CD4-positive, alpha-beta T cell treated with Interferon gamma for 1 hour (primary cell): ENCODE data around the gene HNRNPH2.

Source experiments
- DNase-seq: peaks from one replicate; pipeline ENCODE4 v3.0.0-alpha.2; 2020

HNRNPH2 gene

GRCh38 chrX:101397779-101398178, 10.2 kb upstream of the HNRNPH2 start:
- DNase-seq = no peak

DNA sequence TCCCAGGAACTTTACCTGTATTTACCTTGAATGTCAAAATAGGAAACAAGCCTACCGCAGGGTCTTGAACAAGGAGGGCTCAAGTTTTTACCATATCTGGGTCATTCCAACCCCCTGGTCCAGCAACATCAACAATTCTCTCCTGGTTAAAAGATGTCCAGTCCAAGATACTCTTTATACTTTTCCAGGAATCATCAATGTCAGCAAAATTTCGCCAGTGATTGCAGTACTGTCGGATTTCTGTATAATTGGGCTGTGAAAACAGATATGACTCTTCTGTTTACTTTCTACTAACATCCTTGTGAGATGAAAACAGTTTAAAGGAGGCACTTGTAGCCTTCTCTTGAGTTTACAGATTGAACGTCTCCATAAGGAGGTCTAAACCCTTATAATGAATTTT, 9.3 kb upstream of the HNRNPH2 start:
- DNase-seq = no peak

DNA sequence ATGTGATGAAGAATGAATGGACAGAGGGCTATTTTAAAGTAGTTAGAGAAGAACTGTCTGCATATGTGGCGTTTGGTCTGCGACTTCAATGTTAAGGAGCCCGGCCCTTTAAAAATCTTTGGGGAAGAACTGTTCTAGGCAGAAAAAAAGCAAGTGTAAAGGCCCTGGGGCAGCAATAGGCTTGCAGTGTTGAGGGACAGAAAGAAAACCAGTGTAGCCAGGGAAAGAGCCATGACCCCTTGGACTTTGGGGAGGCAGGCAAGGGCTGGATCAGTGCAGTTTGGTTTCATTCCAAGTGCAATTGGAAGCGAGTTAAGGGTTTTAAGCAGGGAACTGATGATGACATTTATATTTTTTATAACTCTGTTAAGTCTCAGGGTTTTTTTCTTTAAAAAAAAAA, 8.2 kb upstream of the HNRNPH2 start:
- no peak for DNase-seq

DNA sequence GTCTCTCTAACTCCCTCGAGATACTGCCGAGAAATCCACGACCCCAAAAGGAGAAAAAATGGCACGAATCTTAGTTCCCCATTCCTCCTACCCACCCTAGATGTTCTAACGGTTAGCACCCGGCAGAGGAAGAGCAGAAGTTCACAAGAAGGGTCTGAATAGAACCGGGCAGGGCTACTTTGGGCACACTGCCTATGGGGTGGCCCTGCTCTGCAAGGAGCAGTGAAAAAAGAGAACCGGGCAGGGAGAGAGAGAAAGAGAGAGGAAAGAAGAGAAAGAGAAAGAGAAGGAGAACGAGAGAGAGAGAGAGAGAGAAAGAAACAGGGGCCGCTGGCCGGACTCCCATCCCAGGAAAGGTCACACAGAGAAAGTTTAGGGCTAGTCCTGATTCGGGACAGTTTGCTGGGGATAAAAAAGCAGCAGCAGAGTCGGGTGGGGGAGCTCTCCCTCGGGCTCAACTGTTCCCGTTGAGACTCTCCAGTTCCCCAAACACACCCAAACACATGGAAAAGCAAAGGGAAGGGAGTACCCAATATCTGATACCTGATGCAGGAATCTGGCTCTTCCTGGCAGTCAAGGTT, 765 bp upstream of the HNRNPH2 start:
- no peak for DNase-seq

DNA sequence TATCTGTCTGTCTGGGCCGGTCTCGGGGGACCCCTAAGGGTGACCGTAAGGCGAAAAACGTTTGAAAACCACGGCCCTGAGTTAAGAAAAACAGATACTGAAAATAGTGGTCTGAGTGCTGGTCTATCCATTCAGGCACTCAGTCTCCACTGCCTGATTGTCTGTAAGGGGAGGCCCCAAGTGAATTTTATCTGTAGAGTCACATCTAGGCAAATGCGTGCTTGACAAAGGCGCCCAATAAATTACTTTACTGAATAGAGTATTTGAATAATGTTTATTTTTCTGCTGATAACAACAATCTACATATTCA, 465 bp downstream of the HNRNPH2 start:
- DNase-seq = no peak

- DNase-seq = no peak
Measured at GRCh38 chrX:101409043-101409442, 1.0 kb downstream of the HNRNPH2 start.

- DNase-seq = peak; percentile 19
Measured at GRCh38 chrX:101410461-101410860, 2.4 kb downstream of the HNRNPH2 start.

DNA sequence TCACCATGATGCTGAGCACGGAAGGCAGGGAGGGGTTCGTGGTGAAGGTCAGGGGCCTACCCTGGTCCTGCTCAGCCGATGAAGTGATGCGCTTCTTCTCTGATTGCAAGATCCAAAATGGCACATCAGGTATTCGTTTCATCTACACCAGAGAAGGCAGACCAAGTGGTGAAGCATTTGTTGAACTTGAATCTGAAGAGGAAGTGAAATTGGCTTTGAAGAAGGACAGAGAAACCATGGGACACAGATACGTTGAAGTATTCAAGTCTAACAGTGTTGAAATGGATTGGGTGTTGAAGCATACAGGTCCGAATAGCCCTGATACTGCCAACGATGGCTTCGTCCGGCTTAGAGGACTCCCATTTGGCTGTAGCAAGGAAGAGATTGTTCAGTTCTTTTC, 4.0 kb downstream of the HNRNPH2 start:
- DNase-seq = no peak

DNA sequence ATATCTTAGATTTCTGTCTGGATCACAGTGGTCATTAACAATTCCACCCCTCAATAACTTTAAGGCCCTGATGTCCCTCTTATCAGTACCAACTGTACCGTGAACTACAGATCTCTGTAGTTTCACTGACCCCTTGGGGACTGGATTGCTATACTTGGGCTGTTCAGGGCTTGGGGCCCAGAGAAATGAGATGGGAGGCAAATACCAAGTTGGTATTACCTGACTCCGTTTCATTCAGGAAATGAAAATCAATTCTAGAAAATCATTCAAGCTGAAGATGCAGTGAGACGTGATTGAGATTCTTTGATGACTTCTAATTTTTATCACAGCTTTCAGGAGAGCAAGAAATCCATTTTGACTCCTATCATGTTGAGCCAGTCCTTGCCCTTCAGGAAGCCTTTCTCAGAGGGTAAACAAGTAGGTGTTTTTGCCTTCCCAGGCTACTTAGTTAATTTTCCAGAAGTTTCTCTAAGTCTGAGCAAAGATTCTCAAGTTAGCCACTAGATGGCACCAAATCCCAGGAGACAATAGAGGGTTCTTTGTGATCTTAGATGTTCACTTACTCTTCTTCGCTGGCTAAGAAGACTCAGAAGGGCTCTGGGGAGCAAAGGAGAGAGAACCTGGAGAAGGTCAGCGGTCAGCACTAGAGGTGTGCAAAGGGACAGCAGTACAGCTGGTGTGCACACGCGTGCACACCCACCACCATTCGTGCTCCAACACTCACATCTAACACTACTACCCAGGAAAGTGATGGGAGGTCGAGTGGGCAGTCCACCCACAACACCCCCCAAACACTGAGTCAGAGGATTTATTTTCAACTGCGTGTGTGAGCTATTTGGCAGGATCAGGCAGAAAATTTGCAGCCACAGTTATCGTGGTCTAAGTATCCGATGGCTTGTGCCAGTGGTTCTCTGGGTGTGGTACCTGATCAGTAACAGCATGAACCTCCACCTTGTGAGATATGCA, 7.4 kb downstream of the HNRNPH2 start:
- DNase-seq = no peak

- no peak for DNase-seq
Measured at GRCh38 chrX:101416691-101417090, 8.7 kb downstream of the HNRNPH2 start.

GRCh38 chrX:101417190-101417589, 9.2 kb downstream of the HNRNPH2 start:
- DNase-seq = no peak

- peak; percentile 56 for DNase-seq
Measured at GRCh38 chrX:101417981-101418841, 10.2 kb downstream of the HNRNPH2 start.

DNA sequence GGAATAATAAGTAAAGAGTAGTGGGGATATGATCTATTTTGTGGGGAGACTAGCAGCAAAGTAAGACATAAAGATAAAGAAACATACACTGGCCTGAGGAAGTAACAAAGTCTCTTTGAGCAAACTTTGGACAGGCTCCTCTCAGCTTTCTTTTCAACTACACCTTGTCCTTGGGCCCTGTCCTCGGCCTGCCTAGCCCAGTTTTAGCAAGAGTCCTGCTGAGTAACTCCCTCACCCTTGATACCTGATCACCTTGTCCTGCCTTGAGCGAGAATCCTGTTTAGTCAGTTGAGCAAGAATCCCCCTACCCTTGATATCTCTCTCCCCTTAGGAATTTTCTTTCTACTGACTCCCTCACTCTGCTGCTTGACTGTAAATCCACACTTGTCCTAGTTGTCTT, 11.5 kb downstream of the HNRNPH2 start:
- no peak for DNase-seq

DNA sequence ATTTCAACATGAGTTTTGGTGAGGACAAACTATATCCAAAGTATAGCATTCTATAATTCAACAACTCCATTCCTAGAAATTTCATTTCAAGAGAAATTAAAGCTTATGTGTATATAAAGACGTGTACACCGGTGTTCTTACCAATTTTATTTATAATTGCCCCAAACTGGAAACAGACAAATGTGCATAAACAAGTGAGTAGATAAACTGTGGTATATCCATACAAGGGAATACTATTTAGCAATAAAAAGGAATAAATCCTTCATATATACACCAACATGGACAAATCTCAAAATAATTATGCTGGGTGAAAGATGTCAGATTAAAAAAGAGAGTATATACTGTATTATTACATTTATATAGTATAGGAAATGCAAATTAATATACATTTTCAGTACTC, 19.9 kb downstream of the HNRNPH2 start:
- no peak for DNase-seq

GRCh38 chrX:101429934-101430333, 21.9 kb downstream of the HNRNPH2 start:
- DNase-seq = no peak

DNA sequence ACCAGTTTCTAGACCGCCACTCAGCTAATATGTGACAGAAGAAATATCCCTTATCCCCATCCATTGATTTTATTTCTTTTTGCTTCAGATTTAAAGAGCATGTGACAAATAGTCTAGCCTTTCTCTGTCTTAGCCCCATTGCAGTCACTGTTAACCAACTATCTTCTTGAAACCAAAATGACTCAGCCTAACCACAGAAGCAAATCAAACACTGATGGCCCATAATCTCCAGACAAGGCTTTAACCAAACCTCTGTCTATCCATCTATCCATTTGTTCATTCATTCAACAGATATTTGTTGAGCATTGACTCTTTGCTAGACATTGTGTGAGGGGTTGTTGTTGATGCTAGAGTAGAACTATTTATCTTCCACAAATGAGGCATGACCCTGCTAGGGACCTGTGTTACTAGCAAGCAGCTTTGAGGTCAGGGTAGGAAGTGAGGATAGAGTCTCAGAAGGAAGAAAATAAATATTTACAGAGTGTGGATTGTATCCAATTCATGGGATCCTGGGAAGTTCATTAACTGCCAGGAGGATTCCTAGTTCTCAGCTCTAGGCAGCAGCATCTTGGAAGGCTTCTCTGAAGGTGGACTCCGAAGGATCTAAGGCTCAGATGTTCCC, 22.5 kb downstream of the HNRNPH2 start:
- DNase-seq = no peak

- no peak for DNase-seq
Measured at GRCh38 chrX:101442085-101442484, 34.1 kb downstream of the HNRNPH2 start.

- DNase-seq = no peak
Measured at GRCh38 chrX:101449279-101449678, 41.3 kb downstream of the HNRNPH2 start.

GRCh38 chrX:101450085-101450484, 42.1 kb downstream of the HNRNPH2 start:
- DNase-seq = no peak

GRCh38 chrX:101450961-101451360, 42.9 kb downstream of the HNRNPH2 start:
- DNase-seq = no peak

DNA sequence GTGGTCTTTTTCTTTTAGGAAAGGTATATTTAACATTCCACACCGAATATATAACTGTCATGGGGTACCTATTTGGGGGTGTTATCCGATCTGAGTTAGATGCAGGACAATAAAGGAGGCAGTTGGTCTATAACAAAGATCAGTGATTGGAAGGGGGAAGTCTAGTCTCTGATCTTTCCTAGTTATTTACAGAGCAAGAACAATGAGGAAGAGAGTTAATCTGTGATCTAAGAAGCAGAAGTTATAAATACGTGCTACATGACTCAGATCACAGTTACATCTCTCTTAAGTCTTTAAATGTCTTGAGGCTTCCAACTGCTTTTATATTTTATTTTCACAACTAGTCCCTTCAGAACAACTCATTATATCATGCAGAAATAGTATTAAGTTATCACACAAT, 44.0 kb downstream of the HNRNPH2 start:
- no peak for DNase-seq

GRCh38 chrX:101460669-101461068, 52.6 kb downstream of the HNRNPH2 start:
- DNase-seq = no peak

GRCh38 chrX:101462892-101463291, 54.9 kb downstream of the HNRNPH2 start:
- no peak for DNase-seq
